HepG2 (cell line): ENCODE results near the gene ACAP3. TPM values are rescaled to one million over a fixed set of nuclear protein-coding genes. Genes with fewer than 3 reads are reported as not detected.

Experiments used
- HDAC1 ChIP-seq: sonication (generic); formaldehyde crosslinking; IDR thresholded peaks from 2 replicates; pipeline ENCODE4 v1.5.1; 2020; ENCODE audit warnings: mild to moderate bottlenecking, missing genetic modification reagents
- IRF9 ChIP-seq: sonication (generic); formaldehyde crosslinking; IDR thresholded peaks from 2 replicates; pipeline ENCODE4 v1.8.0; 2022; ENCODE audit warnings: missing genetic modification reagents, mild to moderate bottlenecking, borderline replicate concordance
- KDM6A ChIP-seq: IDR thresholded peaks from 2 replicates; pipeline ENCODE4 v1.6.1; 2016; ENCODE audit warnings: low read depth
- KMT2B ChIP-seq: IDR thresholded peaks from 2 replicates; pipeline ENCODE4 v1.6.1; 2016; ENCODE audit warnings: missing genetic modification reagents, missing compliant biosample characterization
- NCOR1 ChIP-seq: fragments of 200-600 bp; sonication (generic); IDR thresholded peaks from 2 replicates; pipeline ENCODE4 v1.7.0; 2017; ENCODE audit warnings: antibody characterized with exemption, low read length, borderline replicate concordance
- PAX8 ChIP-seq: sonication (generic); formaldehyde crosslinking; IDR thresholded peaks from 2 replicates; pipeline ENCODE4 v1.8.0; 2022; ENCODE audit warnings: mild to moderate bottlenecking, missing genetic modification reagents, borderline replicate concordance
- PBX3 ChIP-seq: sonication (generic); formaldehyde crosslinking; IDR thresholded peaks from 2 replicates; pipeline ENCODE4 v1.8.1; 2023; ENCODE audit warnings: missing genetic modification reagents, inconsistent platforms, borderline replicate concordance
- SIN3A ChIP-seq: IDR thresholded peaks from 2 replicates; pipeline ENCODE4 v1.6.1; 2011; ENCODE audit warnings: low read depth, mild to moderate bottlenecking, control low read depth, low read length, borderline replicate concordance
- ZHX1 ChIP-seq: sonication (generic); formaldehyde crosslinking; IDR thresholded peaks from 2 replicates; pipeline ENCODE4 v1.8.1; 2022; ENCODE audit warnings: low read depth, mild to moderate bottlenecking, missing genetic modification reagents
- ZNF235 ChIP-seq: sonication (generic); formaldehyde crosslinking; IDR thresholded peaks from 2 replicates; pipeline ENCODE4 v1.8.1; 2023; ENCODE audit warnings: mild to moderate bottlenecking, missing genetic modification reagents, borderline replicate concordance
- ZNF577 ChIP-seq: sonication (generic); formaldehyde crosslinking; IDR thresholded peaks from 2 replicates; pipeline ENCODE4 v1.4.0; 2020; ENCODE audit warnings: mild to moderate bottlenecking, low read depth, missing genetic modification reagents, borderline replicate concordance
- ZNF687 ChIP-seq: sonication (generic); formaldehyde crosslinking; IDR thresholded peaks from 2 replicates; pipeline ENCODE4 v1.5.1; 2020; ENCODE audit warnings: mild to moderate bottlenecking, missing genetic modification reagents, moderate library complexity
- ZSCAN9 ChIP-seq: IDR thresholded peaks from 2 replicates; pipeline ENCODE4 v1.6.1; 2016; ENCODE audit warnings: borderline replicate concordance
- polyA plus RNA-seq, 8 experiments: library from polyadenylated mRNA; depleted of rRNA in 3 of 8; stranded (reverse) in 7 of 8; unstranded in 1 of 8; fragments of >200 nt; fragmentation: Illumina TruSeq in 4 of 8; extraction: Trizol in 4 of 8; gene quantifications; 2 replicates each; pipeline versions ENCODE4 v1.2.1 to v1.2.3, GENCODE V29; 2011 to 2016; ENCODE audit warnings: low read depth in 4 of 8, missing spikeins in 1 of 8, mixed read lengths in 1 of 8; ENCODE audit not compliant: insufficient read depth in 1 of 8
- total RNA-seq, 5 experiments: library from RNA; depleted of rRNA; stranded (reverse); fragments of >200 nt; fragmentation: Illumina TruSeq; extraction: Trizol; gene quantifications; 2 replicates each; pipeline ENCODE4 v1.2.3, GENCODE V29; 2016; ENCODE audit warnings: low read depth in 1 of 5

Gene ACAP3
- total and polyA plus RNA-seq, 2 of the 13 experiments (the other 11 are each of a cell fraction or from before 2014, with no cell fraction given), result 29.4 to 50.8 TPM

GRCh38 chr1:1347663-1348419 lies 40.1 kb upstream of the ACAP3 start (continued):
- TF ChIP-seq ZNF235 (CRISPR knock-in tag), result 0 out of 2 replicates have a peak, but pooled peaks have one; percentile 66
- TF ChIP-seq KMT2B, result peak; percentile 38; the same call in 1 of the 2 replicates
- no peak for TF ChIP-seq PBX3 (CRISPR knock-in tag)
- TF ChIP-seq ZNF577 (CRISPR knock-in tag), result no peak
- TF ChIP-seq HDAC1, result peak; percentile 68
- TF ChIP-seq SIN3A, result peak; percentile 11; the same call in 1 of the 2 replicates
- TF ChIP-seq ZSCAN9, result peak; percentile 19; the same call in 1 of the 2 replicates
- TF ChIP-seq ZNF687 (CRISPR knock-in tag), result peak; percentile 88
- TF ChIP-seq KDM6A (CRISPR knock-in tag), result 0 out of 2 replicates have a peak, but pooled peaks have one; percentile 28
- TF ChIP-seq NCOR1, result no peak
- TF ChIP-seq ZHX1 (CRISPR knock-in tag), result no peak
- 0 out of 2 replicates have a peak, but pooled peaks have one; percentile 49 for TF ChIP-seq IRF9 (CRISPR knock-in tag)
- 0 out of 2 replicates have a peak, but pooled peaks have one; percentile 55 for TF ChIP-seq PAX8 (CRISPR knock-in tag)
